ENCODE results near the gene PCYOX1L.

DNA sequence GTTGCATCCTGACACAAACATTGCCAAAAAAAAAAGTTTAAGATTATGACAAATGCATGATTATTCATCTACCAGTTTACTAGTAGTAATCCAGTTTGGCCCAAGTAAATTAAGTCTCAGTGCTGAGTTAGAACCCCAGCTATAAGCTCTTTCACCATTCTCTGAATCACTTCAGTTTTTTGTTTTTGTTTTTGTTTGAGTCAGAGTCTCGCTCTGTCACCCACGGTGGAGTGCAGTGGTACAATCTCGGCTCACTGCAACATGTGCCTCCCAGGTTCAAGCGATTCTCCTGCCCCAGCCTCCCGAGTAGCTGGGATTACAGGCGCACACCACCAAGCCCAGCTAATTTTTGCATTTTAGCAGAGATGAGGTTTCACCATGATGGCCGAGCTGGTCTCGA lies 1.5 kb upstream of the PCYOX1L start:
- TF ChIP-seq, protein P1, sequence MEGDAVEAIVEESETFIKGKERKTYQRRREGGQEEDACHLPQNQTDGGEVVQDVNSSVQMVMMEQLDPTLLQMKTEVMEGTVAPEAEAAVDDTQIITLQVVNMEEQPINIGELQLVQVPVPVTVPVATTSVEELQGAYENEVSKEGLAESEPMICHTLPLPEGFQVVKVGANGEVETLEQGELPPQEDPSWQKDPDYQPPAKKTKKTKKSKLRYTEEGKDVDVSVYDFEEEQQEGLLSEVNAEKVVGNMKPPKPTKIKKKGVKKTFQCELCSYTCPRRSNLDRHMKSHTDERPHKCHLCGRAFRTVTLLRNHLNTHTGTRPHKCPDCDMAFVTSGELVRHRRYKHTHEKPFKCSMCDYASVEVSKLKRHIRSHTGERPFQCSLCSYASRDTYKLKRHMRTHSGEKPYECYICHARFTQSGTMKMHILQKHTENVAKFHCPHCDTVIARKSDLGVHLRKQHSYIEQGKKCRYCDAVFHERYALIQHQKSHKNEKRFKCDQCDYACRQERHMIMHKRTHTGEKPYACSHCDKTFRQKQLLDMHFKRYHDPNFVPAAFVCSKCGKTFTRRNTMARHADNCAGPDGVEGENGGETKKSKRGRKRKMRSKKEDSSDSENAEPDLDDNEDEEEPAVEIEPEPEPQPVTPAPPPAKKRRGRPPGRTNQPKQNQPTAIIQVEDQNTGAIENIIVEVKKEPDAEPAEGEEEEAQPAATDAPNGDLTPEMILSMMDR (IDR thresholded peaks at IDR 0.05) = no peak
- TF ChIP-seq EP300 (IDR thresholded peaks at IDR 0.05) = no peak
- no peak for TF ChIP-seq POLR2A (IDR thresholded peaks at IDR 0.05; ENCODE audit: low read length)
- no peak for TF ChIP-seq TFCP2L1 (CRISPR knock-in tag; IDR thresholded peaks at IDR 0.05)
- no peak for TF ChIP-seq MYC (IDR thresholded peaks at IDR 0.05; ENCODE audit: borderline replicate concordance, low read length)
- no peak for TF ChIP-seq FOSL2 (IDR thresholded peaks at IDR 0.05)
- no peak for TF ChIP-seq FOSL2 (CRISPR knock-in tag; IDR thresholded peaks at IDR 0.05)
- TF ChIP-seq HEYL (CRISPR knock-in tag; IDR thresholded peaks at IDR 0.05) = no peak
- TF ChIP-seq TP53 (CRISPR knock-in tag; IDR thresholded peaks at IDR 0.05) = no peak
- TF ChIP-seq EHMT2 (IDR thresholded peaks at IDR 0.05; ENCODE audit: low read depth) = no peak
- no peak for TF ChIP-seq POLR2AphosphoS2 (conservative IDR thresholded peaks at IDR 0.05; ENCODE audit: low read length)
